SK-N-SH (cell line): ENCODE data around the gene ENTREP3. TPM values are rescaled to one million over a fixed set of nuclear protein-coding genes. Genes with fewer than 3 reads are reported as not detected.

Experiments
- CTCF ChIA-PET: fragments of 300-600, 350-600 bp; formaldehyde crosslinking; extraction: SDS; loops from one replicate; lab custom pipeline; 2021; lab: Yijun Ruan, JAX
- POLR2A ChIA-PET: fragments of 350-600 bp; sonication (Branson Sonifier 250); formaldehyde crosslinking; extraction: SDS; loops from one replicate; lab custom pipeline; 2020; ENCODE audit warnings: antibody characterized with exemption, inconsistent platforms; lab: Yijun Ruan, JAX
- DNase-seq: peaks from one replicate; pipeline ENCODE4 v3.0.0; 2012
- H2AFZ ChIP-seq: fragments of 200-600 bp; sonication (generic); 2 replicates; pipeline ENCODE4 v1.8.1; 2016; ENCODE audit warnings: antibody characterized with exemption, mild to moderate bottlenecking, low read depth
- H3F3A ChIP-seq: fragments of 200-600 bp; sonication (generic); replicated peaks from 2 replicates; pipeline ENCODE3; 2016; ENCODE audit warnings: antibody characterized with exemption, mild to moderate bottlenecking; ENCODE audit not compliant: insufficient read depth
- H3K27ac ChIP-seq, 2 experiments: fragments of 200-500 bp in 1 of 2; fragments of 200-600 bp in 1 of 2; sonication (Bioruptor generic) in 1 of 2; sonication (generic), shearing (Covaris generic) in 1 of 2; 2 replicates each; pipeline versions ENCODE4 v1.5.1 to v1.6.1; 2014 to 2016; ENCODE audit warnings: low read depth in 2 of 2, inconsistent platforms in 1 of 2, low read length in 1 of 2, mild to moderate bottlenecking in 1 of 2, mixed read lengths in 1 of 2
- H3K27me3 ChIP-seq: fragments of 200-600 bp; sonication (generic), shearing (Covaris generic); 2 replicates; pipeline ENCODE4 v1.6.1; 2016; ENCODE audit warnings: mixed run types; ENCODE audit not compliant: insufficient read depth
- H3K36me3 ChIP-seq, 2 experiments: fragments of 200-500 bp in 1 of 2; fragments of 200-600 bp in 1 of 2; sonication (Bioruptor generic) in 1 of 2; sonication (generic) in 1 of 2; replicated peaks in 1 of 2; 2 replicates each; pipeline versions ENCODE3 to v1.5.1; 2014 to 2016; ENCODE audit warnings: low read length in 1 of 2, mild to moderate bottlenecking in 1 of 2; ENCODE audit not compliant: insufficient read depth in 2 of 2, control insufficient read depth in 1 of 2
- H3K4me1 ChIP-seq, 2 experiments: fragments of 200-500 bp in 1 of 2; fragments of 200-600 bp in 1 of 2; sonication (Bioruptor generic) in 1 of 2; sonication (generic), shearing (Covaris generic) in 1 of 2; 2 replicates each; pipeline versions ENCODE4 v1.5.1 to v1.6.1; 2014 to 2016; ENCODE audit warnings: low read depth in 1 of 2, low read length in 1 of 2, mixed run types in 1 of 2; ENCODE audit not compliant: insufficient read depth in 2 of 2, control insufficient read depth in 1 of 2
- H3K4me2 ChIP-seq: fragments of 200-600 bp; sonication (generic), shearing (Covaris generic); 2 replicates; pipeline ENCODE4 v1.6.1; 2017; ENCODE audit warnings: mixed run types
- H3K4me3 ChIP-seq, 2 experiments: fragments of 200-500 bp in 1 of 2; fragments of 200-600 bp in 1 of 2; sonication (Bioruptor generic) in 1 of 2; sonication (generic), shearing (Covaris generic) in 1 of 2; 2 replicates each; pipeline versions ENCODE4 v1.5.1 to v1.8.1; 2014 to 2016; ENCODE audit warnings: low read depth in 2 of 2, inconsistent platforms in 1 of 2, low read length in 1 of 2, mild to moderate bottlenecking in 1 of 2, mixed read lengths in 1 of 2, moderate library complexity in 1 of 2
- H3K79me2 ChIP-seq: fragments of 200-600 bp; sonication (generic); 2 replicates; pipeline ENCODE4 v1.8.1; 2017; ENCODE audit warnings: mild to moderate bottlenecking; ENCODE audit not compliant: insufficient read depth
- H3K9ac ChIP-seq: fragments of 200-600 bp; sonication (generic); 2 replicates; pipeline ENCODE4 v1.6.1; 2017; ENCODE audit warnings: mixed run types
- H3K9me2 ChIP-seq: fragments of 200-600 bp; sonication (generic); 2 replicates; pipeline ENCODE4 v1.6.1; 2017; ENCODE audit warnings: mixed run types
- H3K9me3 ChIP-seq: fragments of 200-600 bp; sonication (generic); 2 replicates; pipeline ENCODE4 v1.6.1; 2017; ENCODE audit warnings: mixed run types, mild to moderate bottlenecking, moderate library complexity
- H4K20me1 ChIP-seq: fragments of 200-600 bp; sonication (generic); 2 replicates; pipeline ENCODE4 v1.6.1; 2017; ENCODE audit warnings: mild to moderate bottlenecking, mixed run types; ENCODE audit not compliant: insufficient read depth
- CHD2 ChIP-seq: fragments of 150-350 bp; IDR thresholded peaks from 2 replicates; pipeline ENCODE4 v1.6.1; 2018; ENCODE audit warnings: low read length; ENCODE audit not compliant: partially characterized antibody
- CTCF ChIP-seq: fragments of 200-600 bp; sonication (generic); IDR thresholded peaks from 2 replicates; pipeline ENCODE4 v1.6.1; 2017; ENCODE audit warnings: antibody characterized with exemption, mild to moderate bottlenecking, moderate library complexity
- EZH2phosphoT487 ChIP-seq: fragments of 200-600 bp; sonication (generic); IDR thresholded peaks from 2 replicates; pipeline ENCODE4 v1.6.1; 2017; ENCODE audit warnings: low read depth, mixed run types, mild to moderate bottlenecking, antibody characterized with exemption, moderate library complexity, borderline replicate concordance
- FOXM1 ChIP-seq: IDR thresholded peaks from 2 replicates; pipeline ENCODE4 v1.4.0; 2012; ENCODE audit warnings: low read depth, mild to moderate bottlenecking
- GATA2 ChIP-seq: sonication (generic); formaldehyde crosslinking; IDR thresholded peaks from 2 replicates; pipeline ENCODE4 v1.5.0; 2020; ENCODE audit warnings: mild to moderate bottlenecking, missing genetic modification reagents
- MXI1 ChIP-seq: IDR thresholded peaks from 2 replicates; pipeline ENCODE4 v1.6.1; 2012; ENCODE audit warnings: mild to moderate bottlenecking, low read depth, low read length, improper control_type of control experiment
- PBX3 ChIP-seq: IDR thresholded peaks from 2 replicates; pipeline ENCODE4; 2012
- POLR2AphosphoS5 ChIP-seq: IDR thresholded peaks from 2 replicates; pipeline ENCODE4 v1.6.1; 2012; ENCODE audit warnings: low read depth, low read length
- RAD21 ChIP-seq: IDR thresholded peaks from 2 replicates; pipeline ENCODE4 v1.6.1; 2012; ENCODE audit warnings: mild to moderate bottlenecking, low read length
- REST ChIP-seq: IDR thresholded peaks from 2 replicates; pipeline ENCODE4 v1.6.1; 2012; ENCODE audit warnings: mild to moderate bottlenecking, low read depth, low read length, moderate library complexity
- RXRA ChIP-seq: IDR thresholded peaks from 2 replicates; pipeline ENCODE4 v1.4.0; 2012; ENCODE audit warnings: low read depth, mild to moderate bottlenecking, borderline replicate concordance
- SIN3A ChIP-seq: IDR thresholded peaks from 2 replicates; pipeline ENCODE4 v1.6.1; 2012; ENCODE audit warnings: low read depth, mild to moderate bottlenecking, low read length, moderate library complexity, borderline replicate concordance
- SMC3 ChIP-seq: IDR thresholded peaks from 2 replicates; pipeline ENCODE4 v1.6.1; 2012; ENCODE audit warnings: low read depth, low read length, improper control_type of control experiment
- TAF1 ChIP-seq: IDR thresholded peaks from 2 replicates; pipeline ENCODE4 v1.6.1; 2012; ENCODE audit warnings: low read depth, mild to moderate bottlenecking, low read length, moderate library complexity, borderline replicate concordance
- TCF12 ChIP-seq: IDR thresholded peaks from 2 replicates; pipeline ENCODE4 v1.4.0; 2012
- TEAD4 ChIP-seq: IDR thresholded peaks from 2 replicates; pipeline ENCODE4 v1.4.0; 2012; ENCODE audit warnings: mild to moderate bottlenecking, borderline replicate concordance; ENCODE audit not compliant: insufficient read depth
- WGBS: methylation state at CpG from one replicate; pipeline ENCODE4 v1.1.6; 2017; ENCODE audit warnings: low lambda C conversion rate; 5-methylcytosine and 5-hydroxymethylcytosine counted together
- polyA plus RNA-seq, 3 experiments: library from polyadenylated mRNA; depleted of rRNA; stranded (reverse); fragments of >200 nt; gene quantifications; 2 replicates each; pipeline ENCODE4 v1.2.3, GENCODE V29; 2012

ENTREP3 gene
- polyA plus RNA-seq, 1 of the 3 experiments (the other 2 are of a cell fraction): 30.6 TPM

- Histone ChIP-seq H2AFZ (peak overlapping the region; percentile 88; the same call in 1 of the 2 replicates), H3K4me3 (peak overlapping the region; percentile 71 to 78), H3K4me2 (peak overlapping the region; percentile 98), H3K79me2 (peaks cover under 1% of the 10 kb centered on the region; the same call in 1 of the 2 replicates)
- POLR2A ChIA-PET: no interaction called here
- TF ChIP-seq RAD21 (peak; percentile 57), TEAD4 (no peak), FOXM1 (no peak), SIN3A (0 out of 2 replicates have a peak, but pooled peaks have one; percentile 45), CHD2 (peak; percentile 22), CTCF (peak; percentile 38), TCF12 (no peak), RXRA (no peak), GATA2 (CRISPR knock-in tag) (no peak), SMC3 (no peak), POLR2AphosphoS5 (no peak), EZH2phosphoT487 (no peak), TAF1 (no peak), REST (peak; percentile 96), PBX3 (no peak), MXI1 (peak; percentile 54)
- TF ChIP-seq, all 33 proteins: peak for 6
- no peaks in the 10 kb centered on the region for H3K36me3 ChIP-seq
- H3K9me2 ChIP-seq: no peaks in the 10 kb centered on the region
- CTCF ChIA-PET: interaction anchor here (0.7 to 4.7 kb wide), 20 partner anchors 10 to 226 kb away, joined by 3 to 27 read pairs (median 4); partner anchors contain the start of genes FDPS, PKLR, SCAMP3 and THBS3
- peak; percentile 80 for DNase-seq
- peaks cover 5 to 20% of the 10 kb centered on the region in 2 experiments; a peak in 2 of 4 replicates for H3K4me1 ChIP-seq
- no peaks in the 10 kb centered on the region for H3K27me3 ChIP-seq
- WGBS: 1% methylated on average over 18 of the region's 29 CpGs
- peak overlapping the region; percentile 58; the same call in 1 of the 2 replicates for H3K9ac ChIP-seq
- H3K9me3 ChIP-seq: no peaks in the 10 kb centered on the region
- peaks cover 18% of the 10 kb centered on the region for H3F3A ChIP-seq
- H4K20me1 ChIP-seq: peaks cover 4% of the 10 kb centered on the region; the same call in 1 of the 2 replicates
- peak overlapping the region in 1 of 2 experiments; percentile 66; a peak in 2 of 4 replicates for H3K27ac ChIP-seq
These were observed 22.8 kb upstream of the ENTREP3 start for GRCh38 chr1:155277902-155278688.
